ENCODE results near the gene CFAP97D1.
"Not testable (repeated sequence)": the region's sequence is repeated elsewhere in the genome, so short reads cannot be mapped to it uniquely, and the experiment has no call there.

CFAP97D1 gene

DNA sequence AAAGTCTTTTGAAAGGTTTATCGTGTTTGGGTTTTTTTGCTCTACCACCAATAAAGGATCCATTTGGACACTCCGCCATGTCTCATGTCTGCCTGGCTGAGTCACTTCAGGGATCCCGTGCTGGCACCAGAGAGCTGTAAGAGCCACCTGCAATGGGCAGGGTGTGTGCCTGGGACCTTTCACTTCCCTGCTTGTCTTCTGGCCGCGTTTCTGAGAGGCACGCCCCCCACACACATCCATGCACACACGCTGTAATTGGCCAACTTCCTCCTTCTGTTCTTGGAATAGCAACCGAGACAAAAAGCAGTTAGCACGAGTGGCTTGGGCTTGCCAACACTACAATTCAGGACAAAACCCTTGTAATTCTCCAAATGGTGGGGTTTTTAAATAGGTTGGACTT, 11.9 kb upstream of the CFAP97D1 start:
- no peak for DNase-seq (ENCODE audit: low read depth, low spot score)

GRCh38 chr17:43768943-43769342, 11.3 kb upstream of the CFAP97D1 start:
- no peak for DNase-seq (ENCODE audit: low read depth, low spot score)

DNA sequence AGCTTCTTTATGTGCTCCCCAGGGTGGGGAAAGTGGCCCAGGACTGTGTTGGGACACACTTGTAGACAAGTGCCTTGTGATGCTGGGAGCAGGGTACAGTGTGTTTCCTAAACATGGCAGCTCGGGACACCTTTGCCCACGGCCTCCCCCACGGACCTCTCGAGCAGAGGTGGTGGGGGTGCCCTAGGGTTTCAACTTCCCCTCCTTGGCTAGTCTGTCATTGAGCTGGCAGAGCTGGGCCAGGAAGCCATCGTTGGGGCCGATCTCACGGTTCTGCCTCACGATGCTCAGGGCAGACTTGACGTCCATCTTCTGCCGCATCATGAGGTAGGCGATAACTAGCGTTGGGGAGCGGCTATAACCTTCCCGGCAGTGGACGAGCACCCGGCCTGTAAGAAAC, 10.8 kb upstream of the CFAP97D1 start:
- DNase-seq (ENCODE audit: low read depth, low spot score), result no peak

- DNase-seq (ENCODE audit: low read depth, low spot score), result no peak
Observed at GRCh38 chr17:43769859-43770258, 10.4 kb upstream of the CFAP97D1 start.

DNA sequence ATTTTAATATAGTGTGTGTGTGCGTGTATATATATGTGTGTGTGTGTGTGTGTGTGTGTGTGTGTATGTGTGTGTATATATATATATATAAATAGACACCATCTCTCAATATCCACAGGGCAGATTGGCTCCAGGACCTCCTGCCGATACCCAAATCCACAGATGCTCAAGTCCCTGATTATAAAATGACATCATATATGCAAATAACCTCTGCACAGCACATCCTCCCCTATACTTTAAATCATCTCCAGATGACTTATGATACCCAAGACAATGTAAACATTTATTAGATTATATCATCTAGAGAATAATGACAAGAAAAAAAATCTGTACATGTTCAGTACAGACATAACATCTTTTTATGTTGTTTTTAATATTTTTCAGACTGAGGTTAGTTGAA, 9.3 kb upstream of the CFAP97D1 start:
- DNase-seq (ENCODE audit: low read depth, low spot score), result no peak

DNA sequence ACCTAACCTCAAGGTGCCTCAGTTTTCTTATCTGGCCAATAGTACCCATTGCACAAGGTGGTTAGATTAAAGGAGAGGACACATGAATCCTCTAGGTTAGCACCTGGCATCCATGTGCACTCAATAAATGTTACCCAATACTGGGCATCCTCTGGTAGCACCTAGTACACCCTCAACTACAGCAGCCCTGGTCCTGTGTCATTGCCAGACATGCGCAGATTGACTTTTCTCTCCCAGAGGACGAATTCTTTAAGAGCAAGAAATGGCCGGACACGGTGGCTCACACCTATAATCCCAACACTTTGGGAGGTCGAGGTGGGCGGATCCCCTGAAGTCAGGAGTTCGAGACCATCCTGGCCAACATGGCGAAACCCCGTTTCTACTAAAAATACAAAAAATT, 8.8 kb upstream of the CFAP97D1 start:
- DNase-seq (ENCODE audit: low read depth, low spot score), result no peak

- no peak for DNase-seq (ENCODE audit: low read depth, low spot score)
Observed at GRCh38 chr17:43772877-43773648, 7.2 kb upstream of the CFAP97D1 start.

- DNase-seq (ENCODE audit: low read depth, low spot score), result no peak
Observed at GRCh38 chr17:43774304-43775250, 5.7 kb upstream of the CFAP97D1 start.

GRCh38 chr17:43778337-43779144, 1.7 kb upstream of the CFAP97D1 start, which contains the start of gene DUSP3:
Gene DUSP3, minus strand, starts transcription at chr17:43778977. Its CDS starts 53 bp downstream, at chr17:43778924.
- peak; percentile 67 for DNase-seq (ENCODE audit: low read depth, low spot score)

DNA sequence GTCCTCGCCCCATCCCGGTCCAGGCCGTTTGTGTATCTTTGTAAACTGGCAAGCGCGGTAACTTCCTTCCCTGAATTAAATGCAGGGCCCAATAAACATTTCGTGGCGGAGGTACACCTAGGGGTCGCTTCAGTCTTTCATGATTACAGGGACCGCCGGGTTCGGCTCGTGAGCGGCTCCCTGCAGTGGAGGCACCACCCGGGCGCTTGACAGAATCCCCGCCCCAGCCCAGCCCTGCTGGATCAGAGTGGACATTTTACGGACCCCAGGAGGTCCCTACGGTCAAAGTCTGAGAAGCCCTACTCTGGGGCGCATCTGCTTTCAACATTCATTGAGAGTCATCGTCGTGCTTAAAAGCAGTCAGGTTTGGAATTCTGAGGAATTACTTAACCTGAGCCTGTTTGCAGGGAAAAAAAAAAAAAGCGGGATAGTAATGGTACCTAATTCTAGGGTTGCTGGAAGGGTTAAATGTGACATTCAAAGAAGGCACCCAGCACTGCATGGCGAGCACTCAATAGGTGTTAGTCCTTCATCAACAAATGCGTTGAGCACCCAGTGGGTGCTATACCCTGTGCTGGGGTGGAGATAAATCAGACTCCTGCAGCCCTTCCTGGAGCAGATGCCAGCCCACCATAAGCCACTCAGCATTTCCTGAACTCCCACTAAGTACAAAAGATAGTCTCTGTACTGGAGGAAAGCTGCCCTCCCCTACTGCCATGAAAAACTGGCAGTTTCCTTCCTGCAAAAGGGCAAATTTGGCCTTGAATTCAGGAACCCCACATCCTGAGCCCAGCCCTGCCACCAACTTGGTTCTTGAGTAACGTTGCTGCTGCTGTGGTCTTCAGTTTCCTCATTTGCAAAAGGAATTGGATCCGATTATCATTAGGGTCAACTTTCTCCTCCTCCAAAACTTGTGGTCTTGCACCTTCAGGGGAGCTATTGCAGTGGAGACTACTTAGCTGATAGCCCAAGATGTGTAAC, 800 bp upstream of the CFAP97D1 start:
- no peak for DNase-seq (ENCODE audit: low read depth, low spot score)

GRCh38 chr17:43782913-43783680, 2.9 kb downstream of the CFAP97D1 start:
- DNase-seq (ENCODE audit: low read depth, low spot score), result no peak

DNA sequence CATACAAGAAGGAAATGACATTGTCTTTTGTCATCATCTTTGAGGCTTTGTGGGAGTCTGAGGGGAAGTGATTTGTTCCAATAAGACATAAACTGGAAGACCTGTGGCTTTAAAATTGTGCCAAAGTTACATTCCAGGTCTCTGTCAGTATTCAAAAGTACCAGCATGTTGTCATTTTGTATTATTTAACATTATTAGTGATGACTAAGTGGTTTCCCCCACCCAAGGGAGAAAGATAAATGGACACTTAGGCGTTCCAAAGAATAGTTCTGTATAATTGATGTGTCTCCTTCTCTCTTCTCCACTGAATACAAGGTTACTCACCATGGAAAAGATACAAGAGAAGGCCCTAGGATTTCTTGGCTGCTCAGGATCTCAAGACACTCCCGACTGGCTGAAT, 3.8 kb downstream of the CFAP97D1 start:
- DNase-seq (ENCODE audit: low read depth, low spot score), result no peak

GRCh38 chr17:43784628-43785101, 4.4 kb downstream of the CFAP97D1 start:
- DNase-seq (ENCODE audit: low read depth, low spot score), result no peak

DNA sequence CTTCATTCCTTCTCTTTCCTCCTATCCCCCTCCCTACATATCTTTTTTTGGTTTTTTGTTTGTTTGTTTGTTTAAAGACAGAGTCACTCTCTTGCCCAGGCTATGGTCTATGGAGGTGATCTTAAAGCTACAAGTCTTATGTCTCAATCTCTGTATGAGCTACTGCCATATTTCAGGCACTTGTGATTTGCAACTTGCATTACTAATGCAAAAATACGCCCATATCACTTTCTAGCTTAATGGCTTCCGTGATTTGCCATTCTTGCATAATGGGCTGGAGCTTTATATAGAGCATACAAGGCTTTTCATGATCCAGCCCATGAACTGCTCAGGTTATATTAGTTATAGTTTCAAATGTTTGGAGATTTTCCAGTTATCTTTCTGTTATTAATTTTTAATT, 7.5 kb downstream of the CFAP97D1 start:
- no peak for DNase-seq (ENCODE audit: low read depth, low spot score)

- DNase-seq (ENCODE audit: low read depth, low spot score), result no peak
Observed at GRCh38 chr17:43788540-43788939, 8.3 kb downstream of the CFAP97D1 start.

DNA sequence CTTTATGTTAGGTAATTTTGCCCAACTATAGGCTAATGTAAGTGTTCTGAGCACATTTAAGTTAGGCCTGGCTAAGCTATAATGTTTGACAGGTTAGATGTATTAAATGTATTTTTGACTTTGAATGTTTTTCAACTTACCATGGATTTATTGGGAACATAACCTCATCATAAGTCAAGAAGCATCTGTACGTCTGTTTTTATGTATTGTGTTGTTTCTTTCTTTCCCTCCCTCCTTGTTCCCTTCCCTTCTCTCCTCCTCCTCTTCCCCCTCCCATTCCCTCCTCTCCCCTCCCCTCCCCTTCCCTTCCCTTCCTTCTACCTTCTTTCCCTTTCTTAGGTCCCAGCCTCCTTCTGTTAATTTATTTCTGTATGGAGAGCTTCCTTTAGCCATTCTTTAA, 9.2 kb downstream of the CFAP97D1 start:
- DNase-seq (ENCODE audit: low read depth, low spot score), result no peak

- DNase-seq (ENCODE audit: low read depth, low spot score), result no peak
Observed at GRCh38 chr17:43790311-43790940, 10.2 kb downstream of the CFAP97D1 start.

GRCh38 chr17:43791589-43791988, 11.4 kb downstream of the CFAP97D1 start:
- no peak for DNase-seq (ENCODE audit: low read depth, low spot score)

DNA sequence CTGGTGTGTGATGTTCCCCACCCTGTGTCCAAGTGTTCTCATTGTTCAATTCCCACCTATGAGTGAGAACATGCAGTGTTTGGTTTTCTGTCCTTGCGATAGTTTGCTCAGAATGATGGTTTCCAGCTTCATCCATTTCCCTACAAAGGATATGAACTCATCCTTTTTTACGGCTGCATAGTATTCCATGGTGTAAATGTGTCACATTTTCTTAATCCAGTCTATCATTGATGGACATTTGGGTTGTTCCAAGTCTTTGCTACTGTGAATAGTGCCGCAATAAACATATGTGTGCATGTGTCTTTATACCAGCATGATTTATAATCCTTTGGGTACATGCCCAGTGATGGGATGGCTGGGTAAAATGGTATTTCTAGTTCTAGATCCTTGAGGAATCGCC, 12.4 kb downstream of the CFAP97D1 start:
- DNase-seq (ENCODE audit: low read depth, low spot score), result not testable (repeated sequence)
